Muscle of arm (tissue), 14 donors: ENCODE results near the gene CXCL10. TPM values are rescaled to one million over a fixed set of nuclear protein-coding genes. Genes with fewer than 3 reads are reported as not detected.
A peak's percentile ranks its signal among the peaks of the same experiment; 100 is the strongest.
"Not testable (repeated sequence)": the region's sequence is repeated elsewhere in the genome, so short reads cannot be mapped to it uniquely, and the experiment has no call there.

Experiments used
- DNase-seq: peaks from one replicate; pipeline ENCODE4 v3.0.0-alpha.2; 2013
- long read RNA-seq, 11 donors: transcript quantifications; one replicate each; lab custom pipeline, GENCODE V29; 2026
- polyA plus RNA-seq, 12 donors: library from polyadenylated mRNA; unstranded; fragments of 120-200 nt; gene quantifications; one replicate each; pipeline ENCODE4 v1.2.1, GENCODE V29; 2013; ENCODE audit not compliant: insufficient read length in 12 of 12

Gene CXCL10
- polyA plus RNA-seq: 1 to 10 TPM in 2 of 12 donors, under 1 TPM in 7, not detected in 3; 0.26 to 1.9 (median 0.70) TPM
- long read RNA-seq, donor 1: 0 reads
- long read RNA-seq, donor 2, partial matches to known transcripts: 0 of 1 reads
- long read RNA-seq, donor 2, other reads (novel, unspliced or antisense): 0 of 1 reads
- long read RNA-seq, donor 3: 0 reads
- long read RNA-seq, donor 4: 0 reads
- long read RNA-seq, donor 5: 0 reads
- long read RNA-seq, donor 6: 0 reads
- long read RNA-seq, donor 7: 0 reads
- long read RNA-seq, donor 8: 0 reads
- long read RNA-seq, donor 9: 0 reads
- long read RNA-seq, donor 10, partial matches to known transcripts: 0 of 1 reads
- long read RNA-seq, donor 10, other reads (novel, unspliced or antisense): 0 of 1 reads
- long read RNA-seq, donor 11: 0 reads

DNA sequence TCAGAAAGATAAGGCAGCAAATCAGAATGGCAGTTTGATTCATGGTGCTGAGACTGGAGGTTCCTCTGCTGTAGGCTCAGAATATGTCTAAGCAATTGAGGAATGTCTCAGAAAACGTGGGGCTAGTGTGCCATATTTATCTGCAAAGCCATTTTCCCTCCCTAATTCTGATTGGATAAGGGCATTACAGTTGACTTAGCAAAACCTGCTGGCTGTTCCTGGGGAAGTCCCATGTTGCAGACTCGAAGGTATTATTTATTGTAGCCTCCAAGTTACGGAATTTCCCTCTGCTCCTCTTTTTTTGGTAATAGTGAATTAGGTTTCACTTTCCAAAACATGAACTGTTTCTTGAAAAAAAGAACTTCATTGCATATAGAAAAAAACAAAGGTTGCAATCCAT, at the start of gene CXCL10:
Gene CXCL10, minus strand, starts transcription at position 109 of the 400 bp plus-strand sequence. Its CDS starts 66 bp downstream, at position 43.
- no peak for DNase-seq

DNA sequence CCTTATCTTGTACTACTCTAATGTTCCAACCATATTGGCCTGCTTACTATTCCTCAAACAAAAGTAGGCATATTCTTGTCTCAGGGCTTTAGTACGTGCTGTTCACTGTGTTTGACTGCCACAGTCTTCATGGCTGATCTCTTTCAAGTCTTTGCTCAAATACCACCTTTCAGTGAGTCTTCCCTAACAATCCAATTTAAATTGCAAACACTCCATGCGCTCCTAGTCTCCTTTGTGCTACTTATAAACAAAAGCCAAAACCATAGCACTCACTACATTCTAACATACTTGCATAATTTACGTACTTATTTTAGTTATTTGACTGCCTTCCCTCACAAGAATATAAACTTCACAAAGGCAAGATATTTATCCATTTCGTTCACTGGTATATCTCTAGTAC, 49.5 kb upstream of the CXCL10 start:
- no peak for DNase-seq

DNA sequence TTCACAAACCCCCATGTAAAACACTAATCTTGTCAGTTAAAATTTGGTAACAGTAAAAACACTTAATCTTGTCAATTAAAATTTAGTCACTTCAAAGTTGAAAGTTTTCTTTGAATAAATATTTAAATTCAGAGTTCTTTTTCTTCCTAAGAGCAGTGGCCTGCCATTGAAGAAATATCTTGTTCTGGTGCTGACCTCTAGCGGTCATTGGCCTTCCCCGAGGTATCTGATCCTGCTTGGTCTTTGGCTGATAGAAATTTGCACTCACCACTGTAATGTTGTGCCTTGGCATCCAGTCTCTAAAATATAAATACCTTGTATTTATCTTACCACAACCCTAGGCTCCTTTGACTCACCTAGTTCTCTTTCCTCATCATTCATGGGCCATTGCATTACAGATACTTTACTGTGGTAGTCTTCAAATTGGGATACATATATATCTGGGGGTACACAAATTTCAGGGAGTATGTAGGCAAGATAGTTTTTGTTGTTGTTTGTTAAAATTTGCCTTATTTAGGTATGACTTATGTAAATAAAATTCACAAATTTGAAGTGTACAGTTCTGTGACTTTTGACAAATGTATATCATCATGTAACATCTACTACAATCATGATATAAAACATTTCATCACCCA, 44.5 kb upstream of the CXCL10 start:
- peak; percentile 76 for DNase-seq

DNA sequence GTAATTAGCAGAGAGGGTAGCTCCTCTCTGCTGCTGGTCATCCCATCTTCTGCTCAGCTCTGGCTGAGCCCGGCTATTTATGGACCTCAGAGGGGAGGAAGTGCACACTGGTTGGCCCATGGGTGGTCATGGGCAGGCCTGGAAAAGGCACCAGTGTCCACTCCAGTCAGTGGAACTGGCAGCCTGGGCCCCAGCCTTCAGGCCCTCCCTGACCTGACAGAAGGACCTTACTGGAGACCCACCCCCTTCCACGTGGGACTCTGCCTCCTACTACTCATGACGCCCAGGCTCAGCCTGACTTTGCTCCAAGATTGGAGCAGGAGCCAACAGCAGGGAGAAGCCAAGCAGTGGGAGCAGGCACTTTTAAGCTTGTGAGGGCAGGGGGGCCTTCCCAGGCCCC, 43.2 kb upstream of the CXCL10 start:
- no peak for DNase-seq

- no peak for DNase-seq
Observed at GRCh38 chr4:76061982-76062381, 38.7 kb upstream of the CXCL10 start.

GRCh38 chr4:76061421-76061820, 38.1 kb upstream of the CXCL10 start:
- no peak for DNase-seq

DNA sequence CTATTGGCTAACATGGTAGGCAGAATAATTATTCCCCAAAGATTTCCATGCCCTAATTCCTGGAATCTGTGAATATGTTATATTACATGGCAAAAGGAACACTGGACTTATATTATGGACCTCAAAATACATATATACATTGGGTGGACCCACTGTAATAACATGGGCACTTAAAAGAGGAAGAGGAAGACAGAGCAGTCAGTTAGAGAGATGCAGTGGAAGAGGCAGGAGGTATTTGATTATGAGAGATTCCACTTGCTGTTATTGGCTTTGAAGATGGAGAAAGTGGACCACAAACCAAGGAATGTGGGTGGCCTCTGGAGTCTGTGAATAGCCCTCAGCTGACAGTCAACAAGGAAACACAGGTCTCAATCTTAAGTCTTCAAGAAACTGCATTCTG, 37.2 kb upstream of the CXCL10 start:
- no peak for DNase-seq

DNA sequence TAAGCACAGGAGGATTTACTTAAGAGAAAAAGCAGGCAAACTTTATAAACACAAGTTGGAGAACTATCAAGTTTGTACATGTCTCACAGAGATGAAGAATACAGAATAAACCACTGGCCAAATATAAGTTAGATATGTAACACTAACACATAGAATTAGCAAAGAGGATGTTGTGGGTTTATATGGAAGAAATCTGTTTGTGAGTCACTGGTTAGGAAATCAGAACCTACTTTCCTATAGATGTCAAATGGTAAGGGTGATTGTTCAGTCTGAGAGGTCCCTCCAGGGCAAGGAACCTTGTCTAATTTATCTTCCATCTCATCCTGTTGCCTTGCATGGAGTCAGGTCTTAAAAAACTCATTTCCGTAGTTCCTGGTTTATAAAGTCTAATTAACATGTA, 36.5 kb upstream of the CXCL10 start:
- DNase-seq: no peak

GRCh38 chr4:76058888-76059426, 35.7 kb upstream of the CXCL10 start:
- DNase-seq: no peak

GRCh38 chr4:76058302-76058701, 35.0 kb upstream of the CXCL10 start:
- DNase-seq: no peak

GRCh38 chr4:76055421-76055820, 32.1 kb upstream of the CXCL10 start:
- DNase-seq: no peak

DNA sequence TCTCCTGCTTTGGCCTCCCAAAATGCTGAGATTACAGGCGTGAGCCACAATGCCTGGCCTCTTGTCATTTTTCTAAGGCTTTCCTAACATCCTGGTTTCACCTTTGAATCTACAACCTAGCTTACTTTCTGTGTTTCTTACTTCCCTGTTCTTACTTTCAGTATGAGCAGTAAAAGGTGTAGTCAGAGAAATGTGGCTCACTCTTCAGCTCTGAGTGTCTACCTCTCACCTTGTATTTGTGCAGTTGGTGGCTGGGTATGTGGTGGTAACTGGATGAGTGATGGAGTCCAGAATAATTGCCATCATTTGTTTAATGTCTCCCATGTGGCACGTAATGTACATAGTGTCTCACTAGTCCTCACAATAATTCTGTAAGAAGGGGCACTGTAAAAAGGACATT, 31.7 kb upstream of the CXCL10 start:
- DNase-seq: no peak

- no peak for DNase-seq
Observed at GRCh38 chr4:76053730-76054129, 30.4 kb upstream of the CXCL10 start.

GRCh38 chr4:76050560-76051050, 27.3 kb upstream of the CXCL10 start:
- DNase-seq: not testable (repeated sequence)

DNA sequence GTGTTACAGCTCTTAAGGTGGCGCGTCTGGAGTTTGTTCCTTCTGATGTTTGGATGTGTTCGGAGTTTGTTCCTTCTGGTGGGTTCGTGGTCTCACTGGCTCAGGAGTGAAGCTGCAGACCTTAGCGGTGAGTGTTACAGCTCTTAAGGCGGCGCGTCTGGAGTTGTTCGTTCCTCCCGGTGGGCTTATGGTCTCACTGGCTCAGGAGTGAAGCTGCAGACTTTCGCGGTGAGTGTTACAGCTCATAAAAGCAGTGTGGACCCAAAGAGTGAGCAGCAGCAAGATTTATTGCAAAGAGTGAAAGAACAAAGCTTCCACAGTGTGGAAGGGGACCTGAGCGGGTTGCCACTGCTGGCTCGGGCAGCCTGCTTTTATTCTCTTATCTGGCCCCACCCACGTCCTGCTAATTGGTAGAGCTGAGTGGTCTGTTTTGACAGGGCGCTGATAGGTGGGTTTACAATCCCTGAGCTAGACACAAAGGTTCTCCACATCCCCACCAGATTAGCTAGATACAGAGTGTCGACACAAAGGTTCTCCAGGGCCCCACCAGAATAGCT, 26.6 kb upstream of the CXCL10 start:
- not testable (repeated sequence) for DNase-seq

DNA sequence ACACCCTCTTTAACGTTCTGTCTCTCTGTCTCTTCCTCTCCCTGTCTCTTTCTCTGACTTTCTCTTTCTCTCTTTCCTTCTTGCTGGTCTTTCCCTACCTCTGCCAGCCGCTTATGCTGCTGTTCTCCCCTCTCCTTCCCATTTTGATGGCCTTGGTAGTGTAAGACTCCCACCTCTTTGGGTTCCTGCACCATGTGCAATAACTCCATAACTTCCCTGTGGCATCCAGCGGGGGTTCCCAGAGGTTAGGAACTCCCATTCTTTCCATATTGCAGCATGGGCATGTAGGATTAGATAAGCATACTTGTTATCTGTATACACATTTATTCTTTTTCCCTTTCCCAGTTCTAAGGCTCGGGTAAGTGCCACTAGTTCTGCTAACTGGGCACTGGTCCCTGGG, 21.4 kb upstream of the CXCL10 start:
- DNase-seq: not testable (repeated sequence)

DNA sequence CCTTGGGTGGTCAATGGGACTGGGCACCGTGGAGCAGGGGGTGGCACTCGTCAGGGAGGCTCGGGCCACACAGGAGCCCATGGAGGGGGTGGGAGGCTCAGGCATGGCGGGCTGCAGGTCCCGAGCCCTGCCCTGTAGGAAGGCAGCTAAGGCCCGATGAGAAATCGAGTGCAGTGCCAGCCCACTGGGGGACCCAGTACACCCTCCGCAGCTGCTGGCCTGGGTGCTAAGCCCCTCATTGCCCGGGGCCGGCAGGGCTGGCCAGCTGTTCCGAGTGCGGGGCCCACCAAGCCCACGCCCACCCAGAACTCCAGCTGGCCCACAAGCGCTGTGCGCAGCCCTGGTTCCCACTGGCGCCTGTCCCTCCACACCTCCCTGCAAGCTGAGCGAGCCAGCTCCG, 20.0 kb upstream of the CXCL10 start:
- DNase-seq: not testable (repeated sequence)

DNA sequence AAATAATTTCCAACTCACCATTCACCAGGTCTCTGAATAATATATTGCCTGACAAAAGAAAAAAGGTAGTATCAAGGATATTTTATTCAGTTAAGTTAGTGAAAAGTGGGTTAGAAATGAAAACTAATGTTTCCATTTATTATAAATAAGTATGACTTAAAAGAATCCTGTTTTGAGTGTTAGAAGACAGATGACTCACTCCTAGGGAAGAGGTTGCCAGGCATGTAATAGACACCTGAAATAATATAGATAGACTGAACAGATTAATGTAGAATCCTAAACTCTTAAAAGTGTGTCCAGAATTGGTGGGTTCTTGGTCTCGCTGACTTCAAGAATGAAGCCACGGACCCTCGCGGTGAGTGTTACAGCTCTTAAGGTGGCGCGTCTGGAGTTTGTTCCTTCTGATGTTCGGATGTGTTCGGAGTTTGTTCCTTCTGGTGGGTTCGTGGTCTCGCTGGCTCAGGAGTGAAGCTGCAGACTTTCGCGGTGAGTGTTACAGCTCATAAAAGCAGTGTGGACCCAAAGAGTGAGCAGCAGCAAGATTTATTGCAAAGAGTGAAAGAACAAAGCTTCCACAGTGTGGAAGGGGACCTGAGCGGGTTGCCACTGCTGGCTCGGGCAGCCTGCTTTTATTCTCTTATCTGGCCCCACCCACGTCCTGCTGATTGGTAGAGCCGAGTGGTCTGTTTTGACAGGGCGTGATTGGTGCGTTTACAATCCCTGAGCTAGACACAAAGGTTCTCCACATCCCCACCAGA, 19.1 kb upstream of the CXCL10 start:
- not testable (repeated sequence) for DNase-seq

DNA sequence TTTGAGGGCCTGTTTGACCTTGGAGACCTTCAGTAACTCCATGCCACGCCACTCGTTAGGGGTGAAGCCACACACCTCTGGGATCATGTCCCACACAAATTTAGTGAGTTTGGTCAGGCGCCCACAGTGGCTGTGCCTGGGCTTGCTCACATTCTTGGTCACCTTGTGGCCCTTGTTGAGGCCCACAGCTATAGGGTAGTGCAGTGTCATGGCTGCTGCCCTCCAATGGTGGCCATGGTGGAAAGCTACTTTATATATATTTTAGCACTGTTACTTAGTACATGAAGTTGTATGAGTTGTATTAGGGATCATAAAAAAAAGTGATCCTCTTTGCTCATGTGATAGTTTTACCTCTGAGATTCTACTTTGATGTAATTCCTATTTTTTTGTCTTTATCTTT, 13.6 kb upstream of the CXCL10 start:
- DNase-seq: no peak

- no peak for DNase-seq
Observed at GRCh38 chr4:76035799-76036380, 12.6 kb upstream of the CXCL10 start, which contains the start of gene CXCL11. TSS of gene CXCL11 (minus strand) at chr4:76036070. CDS start at chr4:76035987, 83 bp downstream.

DNA sequence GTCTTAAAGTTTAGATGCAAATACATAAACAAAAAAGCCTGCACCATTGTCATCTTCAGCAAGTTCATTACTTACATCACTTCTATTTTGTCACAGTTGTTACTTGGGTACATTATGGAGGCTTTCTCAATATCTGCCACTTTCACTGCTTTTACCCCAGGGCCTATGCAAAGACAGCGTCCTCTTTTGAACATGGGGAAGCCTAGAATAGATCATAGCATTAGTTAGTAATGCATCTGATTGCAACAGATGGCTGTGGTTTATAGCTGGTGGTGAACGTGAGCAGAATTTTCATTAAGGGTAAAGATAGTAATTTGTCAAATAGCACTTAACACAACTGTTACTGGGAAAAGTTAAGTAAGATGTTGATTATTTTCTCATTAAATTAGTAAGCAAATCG, 11.8 kb upstream of the CXCL10 start:
- no peak for DNase-seq
